AG20443 (cell line): ENCODE measurements around the gene PUSL1.
"Not testable (repeated sequence)": the region's sequence is repeated elsewhere in the genome, so short reads cannot be mapped to it uniquely, and the experiment has no call there.

Experiments used
- DNase-seq: peaks from one replicate; pipeline ENCODE4 v3.0.0; 2012; ENCODE audit warnings: low spot score, mixed read lengths

Gene PUSL1

DNA sequence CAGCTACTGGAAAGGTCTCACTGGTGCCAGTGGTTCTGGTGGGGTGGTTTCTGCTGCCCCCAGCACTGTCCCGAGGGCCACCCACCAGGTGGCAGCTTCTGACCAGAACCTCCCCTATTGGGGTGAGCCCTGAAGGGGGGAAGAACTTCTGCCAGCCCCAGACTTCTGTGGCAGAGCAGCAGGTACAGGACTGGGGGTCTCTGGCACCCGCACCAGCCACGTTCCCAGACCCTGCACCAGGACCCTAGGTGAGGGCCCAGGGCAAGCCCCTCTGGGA, 1.6 kb downstream of the PUSL1 start:
- no peak for DNase-seq

- DNase-seq, result no peak
These were observed 2.2 kb downstream of the PUSL1 start for GRCh38 chr1:1310476-1311053.

DNA sequence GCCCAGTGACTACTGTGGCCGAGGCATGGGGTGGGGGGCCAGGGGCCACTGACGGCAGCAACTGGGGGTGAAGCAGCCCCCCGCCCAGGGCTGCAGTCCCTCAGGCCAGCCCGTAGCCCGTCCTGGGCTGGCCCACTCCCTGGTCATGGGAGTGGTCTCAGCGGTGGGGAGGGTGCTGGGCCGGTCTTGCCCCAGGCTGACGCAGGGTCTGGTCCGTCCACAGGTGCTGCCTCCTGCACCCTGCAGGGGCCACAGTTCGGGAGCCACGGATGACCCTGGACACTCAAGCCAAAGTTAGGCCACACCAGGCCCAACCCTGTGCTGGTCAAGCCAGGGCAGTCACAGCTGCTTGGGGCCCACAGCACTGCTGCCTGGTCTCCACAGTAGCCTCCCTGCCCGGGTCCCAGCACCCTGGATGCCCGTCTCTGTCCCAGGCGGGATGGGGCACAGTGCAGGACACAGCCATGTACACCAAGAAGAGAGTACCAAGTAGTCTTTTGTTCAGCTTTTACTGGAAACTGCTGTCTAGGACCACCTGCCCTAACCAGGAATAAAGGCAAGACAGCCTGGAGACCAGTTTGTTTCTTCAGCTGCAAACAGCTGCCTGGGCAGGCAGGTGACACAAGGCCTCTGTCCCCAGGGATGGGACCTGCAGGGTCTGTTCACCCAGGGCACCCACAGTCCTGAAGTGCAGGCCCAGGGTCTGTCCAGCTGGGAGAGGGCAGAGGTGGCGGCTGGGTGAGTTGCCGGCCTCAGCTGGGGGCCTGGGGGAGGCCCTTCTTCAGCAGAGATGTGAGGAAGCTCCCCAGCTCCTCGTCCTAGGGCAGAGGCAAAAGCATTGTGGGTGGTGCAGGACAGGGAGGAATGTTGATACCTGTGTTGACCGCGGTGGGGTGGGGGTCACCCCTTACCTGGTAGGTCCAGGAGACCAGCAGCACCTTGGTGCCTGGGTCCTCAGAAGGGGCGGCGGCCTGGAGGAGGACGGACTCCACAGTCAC, 3.0 kb downstream of the PUSL1 start:
- no peak for DNase-seq

DNA sequence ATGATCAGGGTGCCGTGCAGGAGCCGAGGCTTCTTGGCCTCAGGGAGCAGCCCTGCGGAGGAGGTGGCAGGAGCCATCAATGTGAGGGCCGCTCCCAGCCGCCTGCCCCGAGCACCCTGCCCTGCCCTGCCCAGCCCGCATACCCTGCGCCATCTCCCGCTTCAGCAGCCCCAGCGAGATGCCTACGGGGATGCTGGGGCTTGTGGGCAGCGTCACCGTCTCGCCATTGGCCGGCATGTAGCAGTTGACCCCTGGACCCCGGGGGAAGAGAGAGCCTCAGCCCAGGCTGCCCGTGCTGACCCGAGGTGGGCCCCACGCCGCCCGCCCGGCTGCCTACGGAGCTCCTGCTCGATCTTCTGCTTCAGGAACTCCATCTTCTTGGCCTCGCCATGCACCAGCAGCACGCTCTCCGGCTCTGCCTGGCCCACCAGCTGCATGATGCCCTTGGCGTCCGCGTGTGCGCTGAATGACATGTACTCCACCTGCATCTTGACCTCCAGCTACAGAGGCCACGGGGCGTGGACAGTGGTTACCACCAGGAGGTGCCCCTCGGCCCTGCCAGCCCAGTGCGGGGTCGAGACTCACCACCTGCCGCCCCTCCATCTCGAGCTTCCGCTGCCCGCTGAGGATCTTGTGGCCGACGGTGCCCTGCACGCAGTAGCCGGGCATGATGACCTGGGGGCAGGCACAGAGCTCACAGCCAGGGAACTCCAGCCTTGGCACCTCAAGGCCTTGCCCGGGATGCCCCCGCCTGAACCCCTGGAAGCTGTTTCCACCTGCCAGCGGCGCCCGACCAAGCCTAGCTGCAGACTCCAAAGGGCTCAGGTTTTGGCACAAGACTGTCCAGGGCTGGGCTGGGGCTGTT, 4.3 kb downstream of the PUSL1 start:
- DNase-seq, result no peak

DNA sequence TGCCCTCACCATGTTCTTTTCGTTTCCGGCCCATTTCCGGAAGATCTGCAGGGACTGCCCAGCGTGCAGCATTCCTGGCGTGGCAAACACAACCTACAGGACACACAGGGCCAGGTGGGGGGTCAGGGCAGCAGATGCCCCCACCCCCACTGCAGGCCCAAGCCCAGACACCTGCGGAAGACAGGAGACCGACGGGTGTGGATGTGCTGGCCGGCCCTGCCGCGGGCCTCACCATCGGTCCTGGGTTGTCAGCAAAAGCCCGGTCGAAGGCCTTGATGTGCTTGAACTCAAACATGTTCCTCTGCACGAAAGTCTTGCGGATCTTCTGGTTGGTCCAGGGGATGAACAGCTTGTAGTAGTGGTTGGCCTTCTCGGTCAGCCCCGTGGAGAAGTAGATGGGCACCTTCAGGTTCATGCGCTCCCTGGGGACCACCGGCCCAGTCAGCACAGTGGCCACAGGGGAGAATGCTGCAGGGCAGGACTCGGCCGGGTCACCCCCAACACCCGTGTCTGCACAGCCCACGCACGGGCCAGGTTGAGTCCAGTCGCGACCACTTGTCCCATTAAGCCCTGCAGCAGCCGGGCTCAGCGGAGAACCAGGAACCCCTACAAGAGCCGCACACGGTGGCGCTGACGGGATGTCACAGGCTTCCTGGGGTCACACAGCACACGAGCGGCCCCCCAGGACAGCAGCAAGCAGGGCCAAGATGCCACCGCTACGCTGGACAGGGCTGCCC, 5.3 kb downstream of the PUSL1 start:
- DNase-seq, result no peak

DNA sequence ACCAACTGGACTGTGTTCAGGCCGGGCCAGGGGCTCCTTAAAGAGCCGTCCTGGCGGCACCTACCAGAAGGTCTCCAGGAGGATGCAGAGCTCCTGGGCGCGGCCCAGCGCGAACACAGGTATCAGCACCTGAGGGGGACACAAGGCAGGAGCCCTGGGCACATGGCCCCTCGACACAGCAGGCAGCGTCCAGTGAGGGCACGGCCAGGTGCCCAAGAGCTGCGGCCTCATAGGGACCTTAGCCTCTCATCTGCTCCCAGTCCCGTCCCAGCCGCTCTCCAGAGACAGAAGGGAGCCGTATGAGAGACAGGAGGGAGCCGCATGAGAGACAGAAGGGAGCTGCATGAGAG, 5.8 kb downstream of the PUSL1 start:
- no peak for DNase-seq

DNA sequence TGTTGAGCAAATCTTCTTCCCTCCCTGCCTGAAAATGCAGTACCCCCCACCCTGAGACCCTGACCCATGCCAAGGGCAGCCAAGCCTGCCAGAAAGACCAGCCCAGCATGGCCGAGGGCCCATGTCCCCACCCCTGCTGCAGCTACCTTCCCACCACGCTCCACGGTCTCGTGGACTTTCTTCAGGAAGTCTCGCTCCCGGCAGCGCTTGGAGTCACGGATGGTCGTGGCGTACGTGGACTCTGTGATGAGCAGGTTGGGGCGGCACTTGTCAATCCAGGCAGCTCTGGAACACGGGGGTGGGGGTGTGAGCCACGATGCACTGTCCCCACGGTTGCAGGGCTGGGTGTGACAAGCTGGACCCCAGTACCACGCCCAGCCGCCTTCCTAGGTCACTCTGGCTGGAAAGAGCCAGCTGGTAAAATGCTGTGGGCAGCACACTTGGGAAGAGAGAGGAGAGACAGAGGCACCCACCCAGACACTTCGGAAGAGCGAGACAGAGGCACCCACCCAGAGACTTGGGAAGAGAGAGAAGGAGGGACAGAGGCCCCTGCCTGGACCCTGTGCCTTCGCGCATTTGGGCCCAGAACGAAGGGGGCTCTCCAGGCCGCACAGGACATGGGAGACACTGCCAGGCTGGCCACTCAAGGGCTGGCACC, 6.4 kb downstream of the PUSL1 start:
- no peak for DNase-seq

DNA sequence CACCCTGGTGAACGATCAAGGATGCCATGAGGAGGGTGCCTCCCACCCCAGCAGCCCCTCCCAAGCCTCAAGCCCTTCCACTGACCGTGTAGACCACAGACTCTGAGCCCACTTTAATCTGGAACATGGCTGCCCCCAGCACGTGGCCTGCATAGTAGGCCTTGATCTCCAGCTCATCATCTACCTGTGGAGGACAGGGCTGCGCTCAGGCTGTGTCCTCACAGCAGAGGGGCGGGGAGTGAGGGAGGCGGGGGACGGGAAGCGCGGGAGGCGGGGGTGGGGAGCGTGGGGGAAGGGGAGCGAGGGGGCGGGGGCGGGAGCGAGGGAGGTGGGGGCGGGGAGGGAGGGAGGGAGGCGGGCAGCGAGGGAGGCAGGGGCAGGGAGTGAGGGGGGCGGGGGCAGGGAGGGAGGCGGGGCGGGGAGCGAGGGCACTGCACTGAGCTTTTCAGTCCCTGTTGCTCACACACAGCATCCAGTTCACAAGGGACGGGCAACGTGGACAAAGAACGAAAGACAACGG, 7.1 kb downstream of the PUSL1 start:
- no peak for DNase-seq

DNA sequence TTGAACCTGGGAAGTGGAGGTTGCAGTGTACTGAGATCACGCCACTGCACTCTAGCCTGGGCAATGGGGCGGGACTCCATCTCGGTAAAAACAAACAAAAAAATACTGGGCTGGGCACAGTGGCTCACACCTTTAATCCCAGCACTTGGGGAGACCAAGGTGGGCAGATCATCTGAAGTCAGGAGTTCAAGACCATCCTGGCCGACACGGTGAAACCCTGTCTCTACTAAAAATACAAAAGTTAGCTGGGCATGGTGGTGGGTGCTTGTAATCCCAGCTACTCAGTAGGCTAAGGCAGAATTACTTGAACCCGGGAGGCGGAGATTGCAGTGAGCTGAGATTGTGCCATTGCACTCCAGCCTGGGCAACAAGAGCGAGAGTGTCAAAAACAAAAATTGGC, 7.8 kb downstream of the PUSL1 start:
- not testable (repeated sequence) for DNase-seq

- no peak for DNase-seq
These were observed 9.0 kb downstream of the PUSL1 start for GRCh38 chr1:1317420-1317819.

DNA sequence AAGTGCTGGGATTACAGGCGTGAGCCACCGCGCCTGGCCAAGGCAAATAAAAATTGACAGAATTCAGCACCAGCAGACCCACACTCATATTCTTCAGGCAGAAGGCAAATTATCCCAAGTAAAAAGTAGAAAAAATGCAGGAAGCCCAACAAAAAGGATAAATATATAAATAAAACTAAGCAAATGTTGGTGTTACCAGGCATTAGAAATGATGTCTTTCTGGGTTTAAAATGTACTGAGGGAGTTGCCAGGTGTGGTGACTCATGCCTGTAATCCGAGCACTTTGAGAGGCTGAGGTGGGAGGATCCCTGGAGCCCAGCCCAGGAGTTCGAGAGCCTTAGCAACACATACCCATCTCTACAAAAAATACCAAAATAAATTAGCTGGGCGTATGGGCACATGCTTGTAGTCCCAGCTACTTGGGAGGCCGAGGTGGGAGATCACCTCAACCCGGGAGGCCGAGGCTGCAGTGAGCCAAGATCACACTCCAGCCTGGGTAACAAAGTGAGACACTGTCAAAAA, 9.8 kb downstream of the PUSL1 start:
- peak; percentile 66 for DNase-seq

- DNase-seq, result no peak
These were observed 10.6 kb downstream of the PUSL1 start for GRCh38 chr1:1318777-1319645.

GRCh38 chr1:1319646-1319941, 11.2 kb downstream of the PUSL1 start:
- DNase-seq, result no peak

GRCh38 chr1:1320666-1321448, 12.5 kb downstream of the PUSL1 start:
- DNase-seq, result no peak

DNA sequence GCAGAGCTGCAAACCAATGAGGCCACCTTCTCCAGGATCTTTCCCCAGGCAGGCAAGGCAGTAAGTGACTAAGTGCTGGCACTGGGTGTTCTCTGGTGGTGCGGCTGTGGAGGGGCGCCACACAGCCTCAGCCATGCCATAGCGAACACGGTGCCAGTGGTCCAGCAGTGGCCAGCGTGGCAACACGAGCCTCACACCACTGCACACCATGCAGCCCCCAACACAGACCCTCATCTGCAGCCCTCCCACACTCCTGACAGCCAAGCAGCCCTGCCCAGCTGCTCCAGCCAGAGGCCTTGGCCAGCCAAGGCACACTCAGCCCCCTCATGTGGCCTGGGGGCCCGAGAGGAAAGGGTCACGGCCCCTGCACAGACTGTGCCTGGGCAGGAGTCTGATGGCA, 13.1 kb downstream of the PUSL1 start:
- DNase-seq, result no peak

GRCh38 chr1:1322418-1322817, 14.0 kb downstream of the PUSL1 start:
- no peak for DNase-seq

GRCh38 chr1:1322952-1323351, 14.6 kb downstream of the PUSL1 start:
- no peak for DNase-seq

- DNase-seq, result no peak
These were observed 15.7 kb downstream of the PUSL1 start for GRCh38 chr1:1324084-1324523.

GRCh38 chr1:1324524-1325287, 16.3 kb downstream of the PUSL1 start, which contains the start of the genes CPTP and INTS11:
Gene CPTP, plus strand, starts transcription at chr1:1324802. Its CDS starts 2,109 bp downstream, at chr1:1326911.
Gene INTS11, minus strand, starts transcription at chr1:1324660. Its CDS starts 52 bp downstream, at chr1:1324608.
- peak; percentile 98 for DNase-seq
